Osteoblast (primary cell): ENCODE measurements around the gene XIRP2. TPM values are rescaled to one million over a fixed set of nuclear protein-coding genes. Genes with fewer than 3 reads are reported as not detected.

Experiments used
- DNase-seq: peaks from one replicate; pipeline ENCODE4 v3.0.0; 2011; ENCODE audit warnings: low spot score, mixed read lengths; ENCODE audit not compliant: insufficient read length; ENCODE audit errors: missing footprints
- H2AFZ ChIP-seq: 2 replicates; pipeline ENCODE4 v1.6.0; 2011; ENCODE audit warnings: mild to moderate bottlenecking, low read length
- H3K27ac ChIP-seq: 2 replicates; pipeline ENCODE4 v1.5.1; 2011; ENCODE audit warnings: mild to moderate bottlenecking, low read depth, low read length, moderate library complexity
- H3K27me3 ChIP-seq: 2 replicates; pipeline ENCODE4 v1.6.0; 2012; ENCODE audit warnings: mild to moderate bottlenecking, control low read depth, inconsistent platforms, low read length, moderate library complexity; ENCODE audit not compliant: insufficient read depth
- H3K36me3 ChIP-seq: 2 replicates; pipeline ENCODE4 v1.5.1; 2011; ENCODE audit warnings: mild to moderate bottlenecking, low read length, control low read depth, moderate library complexity; ENCODE audit not compliant: insufficient read depth
- H3K4me1 ChIP-seq: 2 replicates; pipeline ENCODE4 v1.5.1; 2011; ENCODE audit warnings: mild to moderate bottlenecking, low read length, control low read depth, moderate library complexity; ENCODE audit not compliant: insufficient read depth
- H3K4me2 ChIP-seq: 2 replicates; pipeline ENCODE4 v1.6.0; 2011; ENCODE audit warnings: mild to moderate bottlenecking, low read length; ENCODE audit not compliant: insufficient read depth
- H3K4me3 ChIP-seq: fragments of 200-600 bp; sonication (generic); 3 replicates; pipeline ENCODE4 v1.5.1; 2012; ENCODE audit warnings: mild to moderate bottlenecking, low read length, inconsistent platforms; ENCODE audit not compliant: insufficient read depth
- H3K79me2 ChIP-seq: 2 replicates; pipeline ENCODE4 v1.6.0; 2012; ENCODE audit warnings: mild to moderate bottlenecking, low read length, control low read depth, inconsistent platforms; ENCODE audit not compliant: insufficient read depth
- H3K9me3 ChIP-seq: 2 replicates; pipeline ENCODE4 v1.5.1; 2011; ENCODE audit warnings: low read depth, low read length, control low read depth
- H4K20me1 ChIP-seq: 2 replicates; pipeline ENCODE4 v1.6.0; 2012; ENCODE audit warnings: mild to moderate bottlenecking, low read length, control low read depth; ENCODE audit not compliant: insufficient read depth
- total RNA-seq: library from RNA; depleted of rRNA; stranded (reverse); fragments of >200 nt; gene quantifications from 2 replicates; pipeline ENCODE4 v1.2.3, GENCODE V29; 2012
- TF ChIP-seq, protein P1 (sequence below): IDR thresholded peaks from 2 replicates; pipeline ENCODE4 v1.5.1; 2011; ENCODE audit warnings: mild to moderate bottlenecking, low read depth, low read length, moderate library complexity; ENCODE audit errors: extremely low read depth

The XIRP2 gene
- total RNA-seq, 1 donor, result not detected

DNA sequence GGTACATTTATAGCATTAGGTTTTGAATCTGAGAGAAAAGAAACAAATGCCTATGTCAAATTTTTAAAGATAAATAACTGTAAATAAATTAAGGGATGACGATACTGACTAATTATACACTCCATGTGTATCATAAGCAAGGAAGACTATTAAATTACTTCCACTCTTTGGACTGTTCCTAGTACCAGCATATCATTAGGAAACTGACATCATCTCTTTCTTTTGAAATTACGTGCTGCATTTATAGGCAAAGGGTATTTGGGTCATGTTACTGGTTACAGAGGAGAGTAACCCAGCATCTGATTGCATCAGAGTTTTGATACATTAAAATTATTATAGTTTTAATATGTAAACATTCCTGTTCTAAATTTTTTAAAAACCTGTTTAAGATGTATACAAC lies 309.7 kb downstream of the XIRP2 start:
- H3K4me3 ChIP-seq, result no peak overlapping the region
- H3K4me1 ChIP-seq, result peaks cover 14% of the 10 kb centered on the region
- no peak overlapping the region for H3K4me2 ChIP-seq
- H3K79me2 ChIP-seq, result no peaks in the 10 kb centered on the region
- no peak overlapping the region for H3K27ac ChIP-seq
- TF ChIP-seq, protein P1, sequence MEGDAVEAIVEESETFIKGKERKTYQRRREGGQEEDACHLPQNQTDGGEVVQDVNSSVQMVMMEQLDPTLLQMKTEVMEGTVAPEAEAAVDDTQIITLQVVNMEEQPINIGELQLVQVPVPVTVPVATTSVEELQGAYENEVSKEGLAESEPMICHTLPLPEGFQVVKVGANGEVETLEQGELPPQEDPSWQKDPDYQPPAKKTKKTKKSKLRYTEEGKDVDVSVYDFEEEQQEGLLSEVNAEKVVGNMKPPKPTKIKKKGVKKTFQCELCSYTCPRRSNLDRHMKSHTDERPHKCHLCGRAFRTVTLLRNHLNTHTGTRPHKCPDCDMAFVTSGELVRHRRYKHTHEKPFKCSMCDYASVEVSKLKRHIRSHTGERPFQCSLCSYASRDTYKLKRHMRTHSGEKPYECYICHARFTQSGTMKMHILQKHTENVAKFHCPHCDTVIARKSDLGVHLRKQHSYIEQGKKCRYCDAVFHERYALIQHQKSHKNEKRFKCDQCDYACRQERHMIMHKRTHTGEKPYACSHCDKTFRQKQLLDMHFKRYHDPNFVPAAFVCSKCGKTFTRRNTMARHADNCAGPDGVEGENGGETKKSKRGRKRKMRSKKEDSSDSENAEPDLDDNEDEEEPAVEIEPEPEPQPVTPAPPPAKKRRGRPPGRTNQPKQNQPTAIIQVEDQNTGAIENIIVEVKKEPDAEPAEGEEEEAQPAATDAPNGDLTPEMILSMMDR, result no peak
- no peaks in the 10 kb centered on the region for H3K27me3 ChIP-seq
- no peak for DNase-seq
- no peaks in the 10 kb centered on the region for H4K20me1 ChIP-seq
- no peak overlapping the region for H2AFZ ChIP-seq
- no peaks in the 10 kb centered on the region for H3K36me3 ChIP-seq
- H3K9me3 ChIP-seq, result no peaks in the 10 kb centered on the region

DNA sequence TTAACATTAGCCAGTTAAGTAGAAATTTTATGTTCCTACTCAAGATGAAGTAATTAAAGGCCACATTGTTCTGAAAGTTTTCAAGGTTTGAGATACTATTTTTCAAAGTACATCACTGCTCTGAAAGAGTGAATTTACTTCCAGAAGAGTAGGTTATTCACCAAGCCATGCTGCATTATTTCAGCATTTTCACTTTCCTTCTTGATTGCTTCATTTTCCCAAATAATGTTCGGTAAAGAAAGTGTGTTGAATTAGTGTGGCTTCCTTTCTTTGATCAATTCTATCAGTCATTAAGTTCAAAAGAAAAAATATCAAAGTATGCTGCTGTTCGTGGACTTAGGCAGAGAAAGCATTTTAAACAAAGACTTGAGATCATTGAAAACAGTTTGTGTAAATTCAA lies 310.3 kb downstream of the XIRP2 start:
- H3K36me3 ChIP-seq, result no peaks in the 10 kb centered on the region
- no peak overlapping the region for H3K27ac ChIP-seq
- H3K4me1 ChIP-seq, result peaks cover 9% of the 10 kb centered on the region
- H3K79me2 ChIP-seq, result no peaks in the 10 kb centered on the region
- no peak overlapping the region for H3K4me2 ChIP-seq
- H3K9me3 ChIP-seq, result no peaks in the 10 kb centered on the region
- H3K4me3 ChIP-seq, result no peak overlapping the region
- no peak overlapping the region for H2AFZ ChIP-seq
- DNase-seq, result no peak
- TF ChIP-seq, protein P1, result no peak
- H3K27me3 ChIP-seq, result no peaks in the 10 kb centered on the region
- H4K20me1 ChIP-seq, result no peaks in the 10 kb centered on the region

DNA sequence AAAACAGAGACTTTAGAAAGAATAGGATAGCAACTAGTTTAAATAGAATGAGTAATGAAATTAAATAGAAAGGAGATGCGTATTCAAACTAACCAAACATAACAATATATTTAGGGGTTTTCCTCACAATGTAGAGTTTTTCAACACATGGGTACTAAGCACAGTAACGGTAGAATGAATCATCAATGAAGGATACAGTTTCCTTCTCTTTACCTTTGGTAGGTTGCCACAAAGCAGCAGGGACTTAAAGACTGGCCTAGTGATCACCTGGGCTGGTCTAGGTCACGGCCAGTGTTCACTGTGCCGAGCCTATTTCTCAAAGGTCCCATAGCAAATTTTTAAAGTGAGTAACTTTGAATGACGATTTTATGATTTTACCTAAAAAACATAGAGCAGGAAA lies 311.7 kb downstream of the XIRP2 start:
- H2AFZ ChIP-seq, result no peak overlapping the region
- H3K9me3 ChIP-seq, result no peaks in the 10 kb centered on the region
- no peaks in the 10 kb centered on the region for H3K27me3 ChIP-seq
- H3K4me1 ChIP-seq, result peaks cover 9% of the 10 kb centered on the region
- DNase-seq, result no peak
- H3K4me2 ChIP-seq, result no peak overlapping the region
- H4K20me1 ChIP-seq, result no peaks in the 10 kb centered on the region
- no peak overlapping the region for H3K27ac ChIP-seq
- TF ChIP-seq, protein P1, result no peak
- H3K79me2 ChIP-seq, result no peaks in the 10 kb centered on the region
- no peaks in the 10 kb centered on the region for H3K36me3 ChIP-seq
- H3K4me3 ChIP-seq, result no peak overlapping the region

DNA sequence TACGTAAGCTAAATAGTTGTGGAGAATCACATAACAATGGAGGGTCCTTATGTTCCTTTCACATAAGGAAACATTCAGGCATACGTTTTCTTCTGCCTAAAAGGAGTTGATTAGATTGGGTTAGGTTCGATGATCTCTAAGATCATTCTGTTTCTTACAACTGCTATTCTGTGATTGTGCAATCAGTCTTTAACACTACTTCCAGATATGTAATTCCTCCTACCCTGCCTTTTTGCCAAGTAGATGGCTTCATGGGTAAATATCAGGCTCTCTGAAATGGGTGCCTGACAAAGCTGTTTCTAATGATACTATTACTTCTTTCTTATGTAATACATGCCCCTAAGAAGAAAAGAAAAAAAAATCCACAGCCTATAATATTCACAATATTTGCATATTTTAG lies 321.5 kb downstream of the XIRP2 start:
- TF ChIP-seq, protein P1, result no peak
- Histone ChIP-seq H3K4me3 (no peak overlapping the region), H3K9me3 (no peaks in the 10 kb centered on the region), H3K4me2 (no peak overlapping the region), H3K27me3 (no peaks in the 10 kb centered on the region), H3K27ac (no peak overlapping the region), H3K79me2 (no peaks in the 10 kb centered on the region), H3K36me3 (no peaks in the 10 kb centered on the region), H2AFZ (peak overlapping the region; percentile 16), H3K4me1 (peaks cover 2% of the 10 kb centered on the region), H4K20me1 (no peaks in the 10 kb centered on the region)
- no peak for DNase-seq
